Osteoblast (primary cell): Measurements from ENCODE around the gene ALOX5AP. TPM values are rescaled to one million over a fixed set of nuclear protein-coding genes. Genes with fewer than 3 reads are reported as not detected.

Experiments used
- DNase-seq: peaks from one replicate; pipeline ENCODE4 v3.0.0; 2011; ENCODE audit warnings: low spot score, mixed read lengths; ENCODE audit not compliant: insufficient read length; ENCODE audit errors: missing footprints
- H2AFZ ChIP-seq: 2 replicates; pipeline ENCODE4 v1.6.0; 2011; ENCODE audit warnings: mild to moderate bottlenecking, low read length
- H3K27ac ChIP-seq: 2 replicates; pipeline ENCODE4 v1.5.1; 2011; ENCODE audit warnings: mild to moderate bottlenecking, low read depth, low read length, moderate library complexity
- H3K27me3 ChIP-seq: 2 replicates; pipeline ENCODE4 v1.6.0; 2012; ENCODE audit warnings: mild to moderate bottlenecking, control low read depth, inconsistent platforms, low read length, moderate library complexity; ENCODE audit not compliant: insufficient read depth
- H3K36me3 ChIP-seq: 2 replicates; pipeline ENCODE4 v1.5.1; 2011; ENCODE audit warnings: mild to moderate bottlenecking, low read length, control low read depth, moderate library complexity; ENCODE audit not compliant: insufficient read depth
- H3K4me1 ChIP-seq: 2 replicates; pipeline ENCODE4 v1.5.1; 2011; ENCODE audit warnings: mild to moderate bottlenecking, low read length, control low read depth, moderate library complexity; ENCODE audit not compliant: insufficient read depth
- H3K4me2 ChIP-seq: 2 replicates; pipeline ENCODE4 v1.6.0; 2011; ENCODE audit warnings: mild to moderate bottlenecking, low read length; ENCODE audit not compliant: insufficient read depth
- H3K4me3 ChIP-seq: fragments of 200-600 bp; sonication (generic); 3 replicates; pipeline ENCODE4 v1.5.1; 2012; ENCODE audit warnings: mild to moderate bottlenecking, low read length, inconsistent platforms; ENCODE audit not compliant: insufficient read depth
- H3K79me2 ChIP-seq: 2 replicates; pipeline ENCODE4 v1.6.0; 2012; ENCODE audit warnings: mild to moderate bottlenecking, low read length, control low read depth, inconsistent platforms; ENCODE audit not compliant: insufficient read depth
- H3K9me3 ChIP-seq: 2 replicates; pipeline ENCODE4 v1.5.1; 2011; ENCODE audit warnings: low read depth, low read length, control low read depth
- H4K20me1 ChIP-seq: 2 replicates; pipeline ENCODE4 v1.6.0; 2012; ENCODE audit warnings: mild to moderate bottlenecking, low read length, control low read depth; ENCODE audit not compliant: insufficient read depth
- total RNA-seq: library from RNA; depleted of rRNA; stranded (reverse); fragments of >200 nt; gene quantifications from 2 replicates; pipeline ENCODE4 v1.2.3, GENCODE V29; 2012
- TF ChIP-seq, protein P1 (sequence below): IDR thresholded peaks from 2 replicates; pipeline ENCODE4 v1.5.1; 2011; ENCODE audit warnings: mild to moderate bottlenecking, low read depth, low read length, moderate library complexity; ENCODE audit errors: extremely low read depth

Gene ALOX5AP
- total RNA-seq, 1 donor: not detected

- Histone ChIP-seq H3K36me3 (no peaks in the 10 kb centered on the region), H3K4me2 (no peak overlapping the region), H3K4me3 (no peak overlapping the region), H3K9me3 (no peaks in the 10 kb centered on the region), H4K20me1 (no peaks in the 10 kb centered on the region), H2AFZ (no peak overlapping the region), H3K27me3 (no peaks in the 10 kb centered on the region), H3K79me2 (no peaks in the 10 kb centered on the region), H3K27ac (peak overlapping the region; percentile 58), H3K4me1 (peaks cover 22% of the 10 kb centered on the region)
- peak; percentile 88 for DNase-seq
- TF ChIP-seq, protein P1, sequence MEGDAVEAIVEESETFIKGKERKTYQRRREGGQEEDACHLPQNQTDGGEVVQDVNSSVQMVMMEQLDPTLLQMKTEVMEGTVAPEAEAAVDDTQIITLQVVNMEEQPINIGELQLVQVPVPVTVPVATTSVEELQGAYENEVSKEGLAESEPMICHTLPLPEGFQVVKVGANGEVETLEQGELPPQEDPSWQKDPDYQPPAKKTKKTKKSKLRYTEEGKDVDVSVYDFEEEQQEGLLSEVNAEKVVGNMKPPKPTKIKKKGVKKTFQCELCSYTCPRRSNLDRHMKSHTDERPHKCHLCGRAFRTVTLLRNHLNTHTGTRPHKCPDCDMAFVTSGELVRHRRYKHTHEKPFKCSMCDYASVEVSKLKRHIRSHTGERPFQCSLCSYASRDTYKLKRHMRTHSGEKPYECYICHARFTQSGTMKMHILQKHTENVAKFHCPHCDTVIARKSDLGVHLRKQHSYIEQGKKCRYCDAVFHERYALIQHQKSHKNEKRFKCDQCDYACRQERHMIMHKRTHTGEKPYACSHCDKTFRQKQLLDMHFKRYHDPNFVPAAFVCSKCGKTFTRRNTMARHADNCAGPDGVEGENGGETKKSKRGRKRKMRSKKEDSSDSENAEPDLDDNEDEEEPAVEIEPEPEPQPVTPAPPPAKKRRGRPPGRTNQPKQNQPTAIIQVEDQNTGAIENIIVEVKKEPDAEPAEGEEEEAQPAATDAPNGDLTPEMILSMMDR: no peak
Observed at GRCh38 chr13:30806784-30807183, 71.4 kb downstream of the ALOX5AP start.

GRCh38 chr13:30807392-30807791 lies 72.0 kb downstream of the ALOX5AP start:
- H3K27me3 ChIP-seq: no peaks in the 10 kb centered on the region
- no peak overlapping the region for H2AFZ ChIP-seq
- TF ChIP-seq, protein P1: no peak
- H3K9me3 ChIP-seq: no peaks in the 10 kb centered on the region
- H3K4me1 ChIP-seq: peaks cover 22% of the 10 kb centered on the region
- DNase-seq: no peak
- peak overlapping the region; percentile 58 for H3K27ac ChIP-seq
- H3K4me2 ChIP-seq: no peak overlapping the region
- H3K4me3 ChIP-seq: no peak overlapping the region
- no peaks in the 10 kb centered on the region for H4K20me1 ChIP-seq
- H3K36me3 ChIP-seq: no peaks in the 10 kb centered on the region
- no peaks in the 10 kb centered on the region for H3K79me2 ChIP-seq

DNA sequence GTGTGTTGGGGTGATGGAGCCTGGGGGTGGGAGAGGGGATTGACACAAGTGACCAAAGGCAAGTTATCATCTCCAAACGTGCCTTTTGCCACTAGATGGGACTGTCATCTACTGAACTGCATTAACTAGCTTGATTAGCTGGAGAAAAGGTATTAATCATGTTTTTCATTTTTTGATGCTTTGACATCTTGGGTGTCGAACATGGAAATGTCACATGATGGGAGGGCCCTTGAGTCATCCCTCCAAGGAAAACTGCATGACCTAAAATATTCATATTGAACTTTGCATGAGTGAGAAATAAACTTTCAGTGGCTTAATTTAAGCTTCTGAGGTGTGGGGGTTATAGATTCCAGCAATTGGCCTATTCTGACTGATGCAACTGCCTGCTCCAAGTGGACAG lies 73.3 kb downstream of the ALOX5AP start:
- no peaks in the 10 kb centered on the region for H4K20me1 ChIP-seq

GRCh38 chr13:30809787-30810186 lies 74.4 kb downstream of the ALOX5AP start:
- Histone ChIP-seq H3K36me3 (no peaks in the 10 kb centered on the region), H3K4me1 (peaks cover 15% of the 10 kb centered on the region), H3K4me3 (no peak overlapping the region), H3K4me2 (no peak overlapping the region), H3K79me2 (no peaks in the 10 kb centered on the region), H3K27me3 (no peaks in the 10 kb centered on the region), H4K20me1 (no peaks in the 10 kb centered on the region), H2AFZ (no peak overlapping the region), H3K27ac (no peak overlapping the region), H3K9me3 (no peaks in the 10 kb centered on the region)
- DNase-seq: no peak
- TF ChIP-seq, protein P1: no peak

More for the DNA sequence above, 73.3 kb downstream of the ALOX5AP start:
- no peaks in the 10 kb centered on the region for H3K9me3 ChIP-seq
- H3K79me2 ChIP-seq: no peaks in the 10 kb centered on the region
- H3K27ac ChIP-seq: peak overlapping the region; percentile 13
- no peak overlapping the region for H3K4me2 ChIP-seq
- DNase-seq: no peak
- TF ChIP-seq, protein P1: no peak
- H3K4me3 ChIP-seq: no peak overlapping the region
- H3K27me3 ChIP-seq: no peaks in the 10 kb centered on the region
- peaks cover 16% of the 10 kb centered on the region for H3K4me1 ChIP-seq
- no peaks in the 10 kb centered on the region for H3K36me3 ChIP-seq
- H2AFZ ChIP-seq: no peak overlapping the region
